IgD-negative memory B cell (primary cell): ENCODE results near the gene SERPINB2. TPM values are rescaled to one million over a fixed set of nuclear protein-coding genes. Genes with fewer than 3 reads are reported as not detected.
A peak's percentile ranks its signal among the peaks of the same experiment; 100 is the strongest.

Source experiments
- H3K27ac Mint-ChIP-seq, 3 donors: one replicate each; pipeline ENCODE4 v1.8.0; 2020 to 2022; ENCODE audit warnings: mild to moderate bottlenecking in 3 of 3, mixed read lengths in 3 of 3, moderate library complexity in 1 of 3
- H3K27me3 Mint-ChIP-seq: one replicate; pipeline ENCODE4 v1.8.0; 2021; ENCODE audit warnings: mixed read lengths
- H3K36me3 Mint-ChIP-seq: one replicate; pipeline ENCODE4 v1.8.0; 2020; ENCODE audit warnings: mild to moderate bottlenecking, mixed read lengths
- H3K4me1 Mint-ChIP-seq, 3 donors: one replicate each; pipeline ENCODE4 v1.8.0; 2020 to 2022; ENCODE audit warnings: mixed read lengths in 3 of 3, mild to moderate bottlenecking in 1 of 3
- H3K4me3 Mint-ChIP-seq, 4 donors: one replicate each; pipeline ENCODE4 v1.8.0; 2020 to 2022; ENCODE audit warnings: mild to moderate bottlenecking in 4 of 4, mixed read lengths in 4 of 4, moderate library complexity in 3 of 4
- H3K9me3 Mint-ChIP-seq, 3 donors: one replicate each; pipeline ENCODE4 v1.8.0; 2020 to 2021; ENCODE audit warnings: mixed read lengths in 3 of 3, mild to moderate bottlenecking in 1 of 3
- polyA plus RNA-seq: library from polyadenylated mRNA; unstranded; fragments of 300-500 nt; fragmentation: Illumina TruSeq; gene quantifications from one replicate; pipeline ENCODE4 v1.2.3, GENCODE V29; 2021

The SERPINB2 gene
- polyA plus RNA-seq, 1 donor from 2014 or later, result not detected

- Mint-ChIP-seq H3K27ac (no peak overlapping the region), H3K4me3 (no peak overlapping the region), H3K36me3 (no peaks in the 10 kb centered on the region), H3K27me3 (no peaks in the 10 kb centered on the region), H3K4me1 (no peaks in the 10 kb centered on the region), H3K9me3 (peaks cover 0 to 4% (median 0%) of the 10 kb centered on the region in 3 donors)
Measured at GRCh38 chr18:63878343-63878742, 9.2 kb upstream of the SERPINB2 start.

- Mint-ChIP-seq H3K9me3 (peaks cover 0 to 4% (median 0%) of the 10 kb centered on the region in 3 donors), H3K27me3 (no peaks in the 10 kb centered on the region)
Measured at GRCh38 chr18:63878925-63879324, 8.6 kb upstream of the SERPINB2 start.

GRCh38 chr18:63879709-63880108, 7.8 kb upstream of the SERPINB2 start:
- Mint-ChIP-seq H3K27me3 (peaks cover 4% of the 10 kb centered on the region), H3K4me3 (no peak overlapping the region)

More at GRCh38 chr18:63878925-63879324, 8.6 kb upstream of the SERPINB2 start:
- Mint-ChIP-seq H3K4me1 (no peaks in the 10 kb centered on the region), H3K4me3 (no peak overlapping the region), H3K36me3 (no peaks in the 10 kb centered on the region), H3K27ac (peak overlapping the region in 1 of 3 donors; percentile 2)

GRCh38 chr18:63881851-63882250, 5.7 kb upstream of the SERPINB2 start:
- Mint-ChIP-seq H3K4me3 (no peak overlapping the region), H3K36me3 (no peaks in the 10 kb centered on the region), H3K27ac (no peak overlapping the region), H3K4me1 (no peaks in the 10 kb centered on the region), H3K9me3 (peaks cover 0 to 2% (median 0%) of the 10 kb centered on the region in 3 donors), H3K27me3 (peaks cover 6% of the 10 kb centered on the region)

More at GRCh38 chr18:63879709-63880108, 7.8 kb upstream of the SERPINB2 start:
- Mint-ChIP-seq H3K9me3 (peaks cover 0 to 4% (median 2%) of the 10 kb centered on the region in 3 donors), H3K36me3 (no peaks in the 10 kb centered on the region), H3K4me1 (no peaks in the 10 kb centered on the region), H3K27ac (no peak overlapping the region)

GRCh38 chr18:63882333-63883141, 5.0 kb upstream of the SERPINB2 start:
- no peaks in the 10 kb centered on the region for H3K4me1 Mint-ChIP-seq
- H3K36me3 Mint-ChIP-seq, result no peaks in the 10 kb centered on the region
- peaks cover 0 to 2% (median 0%) of the 10 kb centered on the region in 3 donors for H3K9me3 Mint-ChIP-seq
- peaks cover 6% of the 10 kb centered on the region for H3K27me3 Mint-ChIP-seq
- H3K27ac Mint-ChIP-seq, result no peak overlapping the region
- H3K4me3 Mint-ChIP-seq, result no peak overlapping the region

GRCh38 chr18:63883617-63884016, 3.9 kb upstream of the SERPINB2 start:
- H3K27me3 Mint-ChIP-seq, result peaks cover 6% of the 10 kb centered on the region
- H3K4me1 Mint-ChIP-seq, result no peaks in the 10 kb centered on the region
- peaks cover 0 to 2% (median 0%) of the 10 kb centered on the region in 3 donors for H3K9me3 Mint-ChIP-seq
- H3K36me3 Mint-ChIP-seq, result no peaks in the 10 kb centered on the region
- no peak overlapping the region for H3K4me3 Mint-ChIP-seq
- H3K27ac Mint-ChIP-seq, result no peak overlapping the region

- Mint-ChIP-seq H3K4me1 (no peaks in the 10 kb centered on the region), H3K27ac (no peak overlapping the region), H3K36me3 (no peaks in the 10 kb centered on the region), H3K27me3 (peaks cover 6% of the 10 kb centered on the region), H3K9me3 (peaks cover 0 to 2% (median 0%) of the 10 kb centered on the region in 3 donors), H3K4me3 (no peak overlapping the region)
Measured at GRCh38 chr18:63888470-63889190, 1.1 kb downstream of the SERPINB2 start.

- H3K4me3 Mint-ChIP-seq, result no peak overlapping the region
Measured at GRCh38 chr18:63889626-63890025, 2.1 kb downstream of the SERPINB2 start.

GRCh38 chr18:63890237-63890949, 2.9 kb downstream of the SERPINB2 start:
- H3K4me3 Mint-ChIP-seq, result no peak overlapping the region
- no peaks in the 10 kb centered on the region for H3K9me3 Mint-ChIP-seq
- no peaks in the 10 kb centered on the region for H3K36me3 Mint-ChIP-seq
- no peaks in the 10 kb centered on the region for H3K4me1 Mint-ChIP-seq
- no peak overlapping the region for H3K27ac Mint-ChIP-seq
- peaks cover 3% of the 10 kb centered on the region for H3K27me3 Mint-ChIP-seq

More at GRCh38 chr18:63889626-63890025, 2.1 kb downstream of the SERPINB2 start:
- H3K27ac Mint-ChIP-seq, result no peak overlapping the region
- H3K4me1 Mint-ChIP-seq, result no peaks in the 10 kb centered on the region
- H3K9me3 Mint-ChIP-seq, result peaks cover 0 to under 1% (median 0%) of the 10 kb centered on the region in 3 donors
- H3K27me3 Mint-ChIP-seq, result peaks cover 3% of the 10 kb centered on the region
- H3K36me3 Mint-ChIP-seq, result no peaks in the 10 kb centered on the region

- Mint-ChIP-seq H3K27me3 (peaks cover 3% of the 10 kb centered on the region), H3K4me3 (no peak overlapping the region), H3K27ac (no peak overlapping the region), H3K36me3 (no peaks in the 10 kb centered on the region), H3K9me3 (no peaks in the 10 kb centered on the region), H3K4me1 (no peaks in the 10 kb centered on the region)
Measured at GRCh38 chr18:63890950-63891304, 3.4 kb downstream of the SERPINB2 start.

GRCh38 chr18:63892566-63892965, 5.1 kb downstream of the SERPINB2 start:
- H3K4me1 Mint-ChIP-seq, result no peaks in the 10 kb centered on the region
- peaks cover 2% of the 10 kb centered on the region for H3K27me3 Mint-ChIP-seq
- H3K9me3 Mint-ChIP-seq, result no peaks in the 10 kb centered on the region
- H3K4me3 Mint-ChIP-seq, result no peak overlapping the region
- H3K27ac Mint-ChIP-seq, result no peak overlapping the region
- H3K36me3 Mint-ChIP-seq, result no peaks in the 10 kb centered on the region

- Mint-ChIP-seq H3K9me3 (no peaks in the 10 kb centered on the region), H3K27ac (no peak overlapping the region), H3K4me1 (no peaks in the 10 kb centered on the region), H3K36me3 (no peaks in the 10 kb centered on the region), H3K4me3 (no peak overlapping the region), H3K27me3 (peaks cover 2% of the 10 kb centered on the region)
Measured at GRCh38 chr18:63894106-63894772, 6.7 kb downstream of the SERPINB2 start.

- Mint-ChIP-seq H3K9me3 (no peaks in the 10 kb centered on the region), H3K4me3 (no peak overlapping the region), H3K27ac (no peak overlapping the region), H3K4me1 (no peaks in the 10 kb centered on the region), H3K27me3 (peaks cover 2% of the 10 kb centered on the region), H3K36me3 (no peaks in the 10 kb centered on the region)
Measured at GRCh38 chr18:63895190-63895589, 7.7 kb downstream of the SERPINB2 start.

- H3K4me1 Mint-ChIP-seq, result no peaks in the 10 kb centered on the region
- no peaks in the 10 kb centered on the region for H3K9me3 Mint-ChIP-seq
- no peak overlapping the region for H3K27ac Mint-ChIP-seq
- H3K36me3 Mint-ChIP-seq, result no peaks in the 10 kb centered on the region
- no peak overlapping the region for H3K4me3 Mint-ChIP-seq
- H3K27me3 Mint-ChIP-seq, result peaks cover 2% of the 10 kb centered on the region
Measured at GRCh38 chr18:63897072-63897471, 9.6 kb downstream of the SERPINB2 start.

- Mint-ChIP-seq H3K27me3 (peaks cover 5% of the 10 kb centered on the region), H3K36me3 (no peaks in the 10 kb centered on the region), H3K4me3 (no peak overlapping the region), H3K4me1 (no peaks in the 10 kb centered on the region), H3K27ac (no peak overlapping the region), H3K9me3 (no peaks in the 10 kb centered on the region)
Measured at GRCh38 chr18:63899206-63899605, 11.7 kb downstream of the SERPINB2 start.
